ENCODE measurements around the gene STS.

STS gene, protein sequence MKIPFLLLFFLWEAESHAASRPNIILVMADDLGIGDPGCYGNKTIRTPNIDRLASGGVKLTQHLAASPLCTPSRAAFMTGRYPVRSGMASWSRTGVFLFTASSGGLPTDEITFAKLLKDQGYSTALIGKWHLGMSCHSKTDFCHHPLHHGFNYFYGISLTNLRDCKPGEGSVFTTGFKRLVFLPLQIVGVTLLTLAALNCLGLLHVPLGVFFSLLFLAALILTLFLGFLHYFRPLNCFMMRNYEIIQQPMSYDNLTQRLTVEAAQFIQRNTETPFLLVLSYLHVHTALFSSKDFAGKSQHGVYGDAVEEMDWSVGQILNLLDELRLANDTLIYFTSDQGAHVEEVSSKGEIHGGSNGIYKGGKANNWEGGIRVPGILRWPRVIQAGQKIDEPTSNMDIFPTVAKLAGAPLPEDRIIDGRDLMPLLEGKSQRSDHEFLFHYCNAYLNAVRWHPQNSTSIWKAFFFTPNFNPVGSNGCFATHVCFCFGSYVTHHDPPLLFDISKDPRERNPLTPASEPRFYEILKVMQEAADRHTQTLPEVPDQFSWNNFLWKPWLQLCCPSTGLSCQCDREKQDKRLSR

DNA sequence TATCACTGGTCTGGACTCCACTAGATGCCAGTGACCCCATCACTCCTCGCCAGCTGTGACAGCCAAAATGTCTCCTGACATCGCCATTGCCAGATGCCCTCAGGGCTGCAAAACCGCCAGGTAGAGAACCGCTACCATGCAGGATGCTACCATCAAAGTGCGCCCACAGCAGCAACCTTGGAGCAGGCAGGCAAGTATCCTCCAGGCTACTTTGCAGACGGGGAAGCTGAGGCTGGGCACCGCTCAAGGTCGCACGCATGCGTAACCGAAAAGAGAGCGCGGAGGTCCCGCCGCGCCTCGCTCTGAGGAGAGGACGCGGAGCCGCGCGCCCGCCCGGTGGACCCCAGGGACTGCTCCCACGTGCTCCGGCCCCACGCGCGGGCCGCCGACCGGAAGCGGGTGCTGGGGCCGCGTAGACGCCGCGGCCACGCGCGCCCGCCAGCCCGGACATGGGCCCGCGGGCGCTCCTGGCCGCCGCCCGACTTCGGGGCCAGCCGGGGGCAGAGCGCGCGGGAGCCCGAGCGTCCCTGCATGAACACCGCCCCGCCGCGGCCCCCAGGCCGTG, at the start of gene STS:
Gene STS (plus strand): TSS at position 300 of the 565 bp plus-strand sequence. CDS start 105,488 bp downstream, outside the sequence.
- peak; percentile 21 for DNase-seq

- no peak for DNase-seq
These were observed 47.5 kb upstream of the STS start for GRCh38 chrX:7100022-7100421.

DNA sequence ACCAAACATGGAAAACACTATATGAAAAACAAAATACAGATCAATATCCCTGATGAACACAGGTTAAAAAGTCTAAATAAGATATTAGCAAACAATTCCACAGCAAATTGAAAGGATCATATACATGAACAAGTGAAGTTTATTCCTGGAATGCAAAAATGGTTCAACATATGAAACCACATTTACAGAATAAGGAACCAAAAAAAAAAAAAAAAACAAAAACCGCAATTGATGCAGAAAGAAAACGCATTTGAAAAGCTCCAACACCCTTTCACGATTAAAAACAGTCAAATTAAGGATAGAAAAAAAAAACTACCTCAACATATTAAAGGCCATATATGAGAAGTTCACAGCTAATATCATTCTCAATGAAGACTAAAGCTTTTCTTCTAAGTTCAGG, 45.4 kb upstream of the STS start:
- no peak for DNase-seq

DNA sequence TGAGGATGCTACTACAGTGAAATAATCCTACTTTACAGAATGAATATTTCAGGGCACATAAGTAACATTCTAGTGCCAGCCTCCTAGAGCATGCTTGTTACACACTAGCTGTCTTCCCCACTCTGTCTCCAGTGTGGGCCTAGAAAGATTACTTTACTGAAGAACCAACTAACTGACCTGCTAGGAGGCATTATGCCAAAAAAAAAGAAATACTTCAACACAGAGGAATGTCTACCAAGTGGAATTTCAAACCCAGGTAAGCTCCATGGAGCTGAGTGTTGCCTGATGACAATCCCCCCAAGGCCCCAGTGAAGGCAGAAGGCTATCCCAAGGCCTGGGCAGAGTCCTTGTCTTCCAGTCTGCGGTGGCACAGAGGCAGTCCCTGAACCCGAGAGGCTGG, 40.9 kb upstream of the STS start:
- no peak for DNase-seq

GRCh38 chrX:7108030-7108429, 39.5 kb upstream of the STS start:
- DNase-seq: no peak

DNA sequence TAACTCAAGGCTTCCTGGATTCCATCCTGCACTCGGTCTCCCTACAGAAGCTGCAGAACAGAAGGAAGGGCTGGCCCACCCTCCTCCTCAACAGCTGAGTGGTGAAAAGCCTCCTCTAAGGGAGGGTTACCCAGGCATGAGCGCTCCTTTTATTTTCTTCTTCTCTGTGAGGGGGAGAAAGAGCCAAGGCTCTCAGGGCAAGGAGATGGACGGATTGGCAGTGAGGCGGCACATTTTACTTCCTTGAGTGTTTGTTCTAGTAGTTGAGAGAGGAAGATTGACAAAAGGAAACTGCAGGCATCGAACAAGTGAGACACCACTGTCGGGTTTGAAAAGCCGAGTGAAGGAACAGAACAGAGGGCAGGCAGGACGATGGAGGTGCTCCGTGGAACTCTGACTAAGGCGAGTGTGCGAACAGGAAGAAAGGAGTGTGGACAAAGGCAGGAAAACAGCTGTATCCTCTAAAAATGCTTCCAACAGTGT, 38.4 kb upstream of the STS start:
- no peak for DNase-seq

GRCh38 chrX:7109838-7110793, 37.4 kb upstream of the STS start:
- DNase-seq: no peak

- no peak for DNase-seq
These were observed 36.7 kb upstream of the STS start for GRCh38 chrX:7110821-7111276.

- DNase-seq: no peak
These were observed 36.0 kb upstream of the STS start for GRCh38 chrX:7111518-7111917.

DNA sequence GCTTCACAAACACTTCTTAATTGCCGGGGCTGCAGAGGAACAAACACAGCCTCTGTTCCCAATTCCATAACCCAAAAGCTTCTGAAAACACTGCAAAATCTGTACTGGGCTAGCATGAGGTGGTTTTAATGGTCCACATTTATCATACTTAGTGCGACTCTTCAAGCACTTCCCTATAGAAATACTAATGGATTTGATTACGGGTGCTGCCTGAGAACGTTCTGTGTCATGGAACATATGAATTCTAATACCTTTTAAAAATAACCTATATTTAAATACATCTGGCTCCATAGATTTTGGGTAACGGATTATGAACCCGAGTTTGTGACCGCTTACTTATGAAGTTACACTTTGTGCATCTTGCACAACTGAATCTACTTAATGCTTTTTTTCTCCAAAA, 35.4 kb upstream of the STS start:
- DNase-seq: no peak

- no peak for DNase-seq
These were observed 32.0 kb upstream of the STS start for GRCh38 chrX:7115557-7115956.

GRCh38 chrX:7116081-7116480, 31.4 kb upstream of the STS start:
- no peak for DNase-seq

DNA sequence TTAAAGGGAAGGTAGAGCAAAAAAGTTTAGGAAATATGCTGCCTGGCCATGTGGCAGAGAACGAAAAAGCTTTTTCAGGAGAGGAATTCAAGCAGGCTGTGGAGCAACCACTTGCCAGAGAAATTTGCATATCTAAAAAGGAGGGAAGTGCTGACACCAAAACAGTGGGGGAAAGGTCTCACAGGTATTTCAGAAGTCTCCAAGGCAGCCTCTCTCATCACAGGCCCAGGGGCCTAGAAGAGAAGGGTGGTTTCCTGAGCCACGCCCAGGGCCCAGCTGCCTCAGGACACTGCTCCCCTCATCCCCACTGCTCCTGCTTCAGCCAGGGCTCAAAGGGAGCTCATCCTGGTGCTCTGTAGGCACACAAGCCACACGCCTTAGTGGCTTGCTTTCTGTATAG, 29.9 kb upstream of the STS start:
- DNase-seq: no peak

DNA sequence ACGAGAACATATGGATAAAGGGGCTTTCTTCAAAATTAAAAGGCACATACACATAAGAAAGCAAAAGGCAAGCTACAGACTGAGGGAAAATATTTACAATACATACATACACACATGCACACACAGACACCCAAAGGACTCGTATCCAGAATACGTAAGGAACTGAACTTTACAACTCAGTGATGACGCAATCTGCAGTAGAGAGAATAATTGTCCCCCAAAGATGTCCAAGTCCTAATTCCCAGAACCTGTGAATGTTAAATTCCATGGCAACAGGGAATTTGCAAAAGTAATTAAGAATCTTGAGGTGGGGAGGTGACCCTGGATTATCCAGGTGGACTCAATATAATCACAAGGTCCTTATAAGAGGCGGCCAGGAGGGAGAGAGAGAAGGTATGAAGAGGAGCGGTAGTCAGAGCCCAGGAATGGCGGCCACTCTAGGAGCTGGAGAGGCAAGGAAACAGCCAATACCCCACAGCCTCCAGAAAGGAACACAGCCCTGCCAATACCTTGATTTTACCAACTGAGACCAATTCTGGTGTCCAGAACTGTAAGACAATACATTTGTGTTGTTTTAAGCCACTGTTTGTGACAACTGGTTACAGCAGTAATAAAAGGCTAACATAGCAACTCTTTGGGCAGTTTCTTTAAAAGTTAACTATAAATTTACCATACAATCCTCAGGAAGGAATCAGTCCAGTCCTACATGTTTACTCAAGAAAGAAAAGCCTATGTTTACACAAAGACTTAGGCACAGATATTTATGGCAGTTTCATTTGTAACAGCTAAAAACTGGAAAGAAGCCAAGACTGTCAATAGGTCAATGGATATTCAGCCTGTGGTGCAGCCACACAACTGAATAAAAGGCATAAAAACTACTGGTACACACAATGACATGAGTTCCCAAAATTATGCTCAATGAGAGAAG, 27.3 kb upstream of the STS start:
- no peak for DNase-seq

DNA sequence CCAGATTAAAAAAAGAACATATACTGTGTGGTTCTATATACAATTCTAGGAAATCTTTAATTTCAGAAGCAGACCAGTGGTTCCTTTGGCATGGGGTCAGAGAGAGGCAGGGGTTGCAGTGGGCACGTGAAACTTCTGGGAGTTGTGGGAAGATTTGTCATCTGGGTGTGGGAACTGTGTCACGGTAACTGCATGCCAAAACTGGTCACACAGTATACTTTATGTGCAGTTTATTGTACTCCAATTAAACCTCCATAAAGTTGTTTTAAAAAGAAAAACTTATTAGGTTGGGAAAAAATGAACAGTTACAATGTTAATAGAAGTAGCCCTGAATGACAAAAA, 26.7 kb upstream of the STS start:
- DNase-seq: no peak

GRCh38 chrX:7127056-7127455, 20.5 kb upstream of the STS start:
- DNase-seq: no peak

DNA sequence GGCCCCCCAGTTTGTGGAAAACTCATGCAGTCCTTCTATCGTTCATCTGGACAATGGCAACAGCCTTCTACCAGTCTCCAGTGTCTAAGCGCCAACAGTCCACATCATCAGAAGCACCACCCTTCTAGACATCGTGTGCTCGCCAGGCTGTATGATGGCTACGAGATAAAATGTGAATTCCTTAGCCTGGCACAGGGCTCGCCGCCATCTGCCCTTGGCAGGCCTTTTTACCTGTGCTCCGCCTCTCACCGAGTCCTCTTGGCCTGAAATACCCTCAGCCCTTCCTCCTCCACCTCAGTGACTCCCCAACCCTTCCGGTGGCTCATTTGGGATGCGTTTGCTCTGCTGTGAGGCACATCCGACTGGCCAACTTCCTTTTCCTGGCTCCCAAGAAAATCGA, 15.9 kb upstream of the STS start:
- DNase-seq: no peak

GRCh38 chrX:7132335-7133049, 15.0 kb upstream of the STS start:
- peak; percentile 9 for DNase-seq

GRCh38 chrX:7133050-7133440, 14.5 kb upstream of the STS start:
- DNase-seq: no peak

- no peak for DNase-seq
These were observed 12.5 kb upstream of the STS start for GRCh38 chrX:7134981-7135380.
